Measurements from ENCODE around the gene FAM199X. TPM values are rescaled to one million over a fixed set of nuclear protein-coding genes. Genes with fewer than 3 reads are reported as not detected.

Gene FAM199X
- total RNA-seq, 2 donors from 2014 or later, result 22.2 to 28.5 TPM

- intact Hi-C loops (cut with DNase I), result no loop called here
- no peak overlapping the region for H3K4me3 ChIP-seq
- no peak for DNase-seq (ENCODE audit: low spot score)
- H3K27me3 ChIP-seq (replicated peaks; ENCODE audit: insufficient read depth), result no peaks in the 10 kb centered on the region
- no peaks in the 10 kb centered on the region for H3K9me3 ChIP-seq
- H3K4me1 ChIP-seq (replicated peaks), result no peaks in the 10 kb centered on the region
- no peak overlapping the region for H3K27ac ChIP-seq
- H3K36me3 ChIP-seq, result peaks cover 0 to 5% of the 10 kb centered on the region in 2 donors
- WGBS, result 95% methylated on average over 4 of the region's 4 CpGs
- TF ChIP-seq, protein P1, sequence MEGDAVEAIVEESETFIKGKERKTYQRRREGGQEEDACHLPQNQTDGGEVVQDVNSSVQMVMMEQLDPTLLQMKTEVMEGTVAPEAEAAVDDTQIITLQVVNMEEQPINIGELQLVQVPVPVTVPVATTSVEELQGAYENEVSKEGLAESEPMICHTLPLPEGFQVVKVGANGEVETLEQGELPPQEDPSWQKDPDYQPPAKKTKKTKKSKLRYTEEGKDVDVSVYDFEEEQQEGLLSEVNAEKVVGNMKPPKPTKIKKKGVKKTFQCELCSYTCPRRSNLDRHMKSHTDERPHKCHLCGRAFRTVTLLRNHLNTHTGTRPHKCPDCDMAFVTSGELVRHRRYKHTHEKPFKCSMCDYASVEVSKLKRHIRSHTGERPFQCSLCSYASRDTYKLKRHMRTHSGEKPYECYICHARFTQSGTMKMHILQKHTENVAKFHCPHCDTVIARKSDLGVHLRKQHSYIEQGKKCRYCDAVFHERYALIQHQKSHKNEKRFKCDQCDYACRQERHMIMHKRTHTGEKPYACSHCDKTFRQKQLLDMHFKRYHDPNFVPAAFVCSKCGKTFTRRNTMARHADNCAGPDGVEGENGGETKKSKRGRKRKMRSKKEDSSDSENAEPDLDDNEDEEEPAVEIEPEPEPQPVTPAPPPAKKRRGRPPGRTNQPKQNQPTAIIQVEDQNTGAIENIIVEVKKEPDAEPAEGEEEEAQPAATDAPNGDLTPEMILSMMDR (IDR thresholded peaks at IDR 0.05), result no peak
- TF ChIP-seq POLR2A (IDR thresholded peaks at IDR 0.05), result no peak
- no peak for TF ChIP-seq POLR2AphosphoS5 (IDR thresholded peaks at IDR 0.05)
Observed at GRCh38 chrX:104183685-104184084, 17.4 kb downstream of the FAM199X start.

DNA sequence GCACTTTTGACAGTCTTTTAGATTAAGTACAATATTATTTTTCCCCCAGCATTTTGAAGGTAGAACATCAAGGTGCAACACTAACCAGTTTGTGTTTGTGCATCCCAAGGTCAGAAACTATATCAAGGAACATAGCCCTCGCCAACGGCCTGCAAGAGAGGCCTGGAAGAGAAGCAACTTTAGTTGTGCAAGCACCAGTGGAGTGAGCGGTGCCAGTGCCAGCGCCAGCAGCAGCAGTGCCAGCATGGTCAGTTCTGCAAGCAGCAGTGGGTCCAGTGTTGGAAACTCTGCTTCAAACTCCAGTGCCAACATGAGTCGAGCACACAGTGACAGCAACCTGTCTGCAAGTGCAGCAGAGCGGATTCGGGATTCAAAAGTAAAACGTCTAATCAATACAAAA lies 21.7 kb downstream of the FAM199X start:
- TF ChIP-seq POLR2A (IDR thresholded peaks at IDR 0.05) (no peak), POLR2AphosphoS5 (IDR thresholded peaks at IDR 0.05) (no peak)
- TF ChIP-seq, protein P1 (IDR thresholded peaks at IDR 0.05), result no peak
- no peak overlapping the region for H3K27ac ChIP-seq

DNA sequence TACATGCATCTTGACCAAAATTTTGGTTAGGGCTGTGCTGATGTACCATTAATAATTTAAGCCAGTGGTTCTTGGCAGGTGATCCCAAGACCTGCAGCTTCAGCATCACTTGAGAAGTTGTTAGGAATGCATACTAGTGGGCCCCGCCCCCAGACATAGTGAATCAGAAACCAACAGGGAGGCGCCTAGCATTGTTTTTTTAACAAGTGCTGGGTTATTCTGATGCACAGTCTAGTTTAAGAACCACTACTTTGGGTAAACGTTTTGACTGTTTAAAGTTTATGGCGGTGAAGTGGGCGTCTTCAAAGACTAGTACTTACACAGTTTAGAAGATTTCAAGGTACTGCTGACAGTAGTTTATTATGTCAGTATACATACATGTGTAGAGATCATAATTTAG lies 23.6 kb downstream of the FAM199X start:
- Histone ChIP-seq H3K4me1 (replicated peaks) (no peaks in the 10 kb centered on the region), H3K4me3 (no peak overlapping the region), H3K27me3 (replicated peaks; ENCODE audit: insufficient read depth) (no peaks in the 10 kb centered on the region), H3K36me3 (peaks cover 0 to 5% of the 10 kb centered on the region in 2 donors), H3K27ac (no peak overlapping the region), H3K9me3 (no peaks in the 10 kb centered on the region)
- DNase-seq (ENCODE audit: low spot score), result no peak
- TF ChIP-seq POLR2A (IDR thresholded peaks at IDR 0.05), result no peak
- TF ChIP-seq, protein P1 (IDR thresholded peaks at IDR 0.05), result no peak
- TF ChIP-seq POLR2AphosphoS5 (IDR thresholded peaks at IDR 0.05), result no peak
- intact Hi-C loops (cut with DNase I), result no loop called here
- 53% methylated on average over 5 of the region's 5 CpGs for WGBS

More for the DNA sequence above, 21.7 kb downstream of the FAM199X start:
- Histone ChIP-seq H3K4me3 (no peak overlapping the region), H3K4me1 (replicated peaks) (no peaks in the 10 kb centered on the region), H3K9me3 (no peaks in the 10 kb centered on the region), H3K27me3 (replicated peaks; ENCODE audit: insufficient read depth) (no peaks in the 10 kb centered on the region), H3K36me3 (peaks cover 0 to 5% of the 10 kb centered on the region in 2 donors)
- intact Hi-C loops (cut with DNase I), result no loop called here
- DNase-seq (ENCODE audit: low spot score), result no peak
- WGBS, result 99% methylated on average over 8 of the region's 8 CpGs

DNA sequence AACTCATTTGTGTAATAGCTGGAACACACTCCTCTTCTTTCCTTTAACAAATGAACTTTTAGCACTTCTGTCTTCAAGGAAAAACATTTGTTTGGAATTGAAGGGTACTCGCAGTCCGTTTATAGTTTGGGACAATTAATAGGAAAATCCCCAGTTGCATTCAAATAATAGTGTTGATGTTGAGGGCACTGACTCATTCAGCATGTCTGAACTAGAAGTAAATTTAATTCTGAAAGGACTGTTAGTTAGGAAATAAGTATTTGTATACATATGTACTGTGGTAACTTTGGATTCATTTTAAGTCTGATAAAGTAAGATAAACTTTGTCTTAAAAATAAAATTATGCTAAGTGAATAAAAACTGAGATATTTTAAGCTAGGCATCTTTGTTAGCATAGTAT lies 27.2 kb downstream of the FAM199X start:
- intact Hi-C loops (cut with DNase I), result no loop called here
- H3K27me3 ChIP-seq (replicated peaks; ENCODE audit: insufficient read depth), result no peaks in the 10 kb centered on the region
- no peaks in the 10 kb centered on the region for H3K9me3 ChIP-seq
- no peak overlapping the region for H3K27ac ChIP-seq
- H3K4me1 ChIP-seq (replicated peaks), result no peaks in the 10 kb centered on the region
- no peak overlapping the region for H3K4me3 ChIP-seq
- DNase-seq (ENCODE audit: low spot score), result no peak
- TF ChIP-seq, protein P1 (IDR thresholded peaks at IDR 0.05), result no peak
- no peak for TF ChIP-seq POLR2AphosphoS5 (IDR thresholded peaks at IDR 0.05)
- TF ChIP-seq POLR2A (IDR thresholded peaks at IDR 0.05), result no peak
- WGBS, result 27% methylated on average over 2 of the region's 2 CpGs
- no peaks in the 10 kb centered on the region for H3K36me3 ChIP-seq

DNA sequence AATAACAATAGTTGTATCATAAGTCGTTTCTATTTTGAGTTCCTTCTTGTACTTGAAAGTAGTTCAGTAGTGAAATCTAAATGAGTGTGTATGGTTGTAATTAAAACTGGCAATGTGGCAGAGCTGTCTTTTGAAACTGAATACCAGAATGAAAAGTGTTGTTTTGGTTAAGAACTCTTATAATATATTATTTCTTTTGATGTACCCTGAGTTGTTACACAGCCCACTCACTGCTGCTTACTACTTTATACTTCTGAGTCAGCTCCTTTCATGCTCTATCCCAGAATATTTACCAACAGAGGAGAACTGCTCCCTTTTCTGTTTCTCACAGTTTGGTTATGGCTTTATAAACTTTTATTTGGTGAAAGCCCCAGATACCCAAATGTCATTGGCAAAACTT lies 28.8 kb downstream of the FAM199X start:
- Histone ChIP-seq H3K4me1 (replicated peaks) (no peaks in the 10 kb centered on the region), H3K4me3 (no peak overlapping the region), H3K27ac (no peak overlapping the region), H3K27me3 (replicated peaks; ENCODE audit: insufficient read depth) (no peaks in the 10 kb centered on the region), H3K9me3 (no peaks in the 10 kb centered on the region), H3K36me3 (no peaks in the 10 kb centered on the region)
- intact Hi-C loops (cut with DNase I), result no loop called here
- WGBS, result 38% methylated on average over 1 of the region's 1 CpG
- TF ChIP-seq POLR2A (IDR thresholded peaks at IDR 0.05), result no peak
- TF ChIP-seq, protein P1 (IDR thresholded peaks at IDR 0.05), result no peak
- TF ChIP-seq POLR2AphosphoS5 (IDR thresholded peaks at IDR 0.05), result no peak
- DNase-seq (ENCODE audit: low spot score), result no peak
